Frontal cortex (tissue), 4 donors: ENCODE measurements around the gene ATG4C. TPM values are rescaled to one million over a fixed set of nuclear protein-coding genes. Genes with fewer than 3 reads are reported as not detected.
"Not testable (repeated sequence)": the region's sequence is repeated elsewhere in the genome, so short reads cannot be mapped to it uniquely, and the experiment has no call there.

Experiments
- DNase-seq, 2 donors: peaks; one replicate each; pipeline ENCODE4 v3.0.0; 2012; ENCODE audit warnings: low spot score in 2 of 2
- FAIRE-seq: peaks from 2 replicates; lab custom pipeline; 2012; peaks lifted over from hg19 to GRCh38; lab: Jason Lieb, UNC
- total RNA-seq: library from RNA; depleted of rRNA; stranded (reverse); fragments of >200 nt; gene quantifications from one replicate; pipeline ENCODE4 v1.2.3, GENCODE V29; 2014
- donor health status: control.
- donor health status: control.
- donor health status: control.

Gene ATG4C
- total RNA-seq, 1 donor from 2014 or later, result 34.2 TPM

GRCh38 chr1:62772607-62773295, 11.2 kb upstream of the ATG4C start:
- FAIRE-seq, result no peak

GRCh38 chr1:62774006-62774405, 9.9 kb upstream of the ATG4C start:
- FAIRE-seq (no peak), DNase-seq (no peak)

More at GRCh38 chr1:62772607-62773295, 11.2 kb upstream of the ATG4C start:
- DNase-seq, result no peak

- DNase-seq (no peak), FAIRE-seq (no peak)
Observed at GRCh38 chr1:62774971-62775595, 8.8 kb upstream of the ATG4C start.

GRCh38 chr1:62778208-62778607, 5.7 kb upstream of the ATG4C start:
- FAIRE-seq (no peak), DNase-seq (no peak)

GRCh38 chr1:62781841-62782543, 1.9 kb upstream of the ATG4C start:
- DNase-seq, result no peak
- FAIRE-seq, result no peak

- not testable (repeated sequence) for FAIRE-seq, DNase-seq
Observed at GRCh38 chr1:62782544-62783212, 1.3 kb upstream of the ATG4C start.

- FAIRE-seq (no peak), DNase-seq (peak in 1 of 2 donors; percentile 19)
Observed at GRCh38 chr1:62784509-62785365, 805 bp downstream of the ATG4C start.

- no peak for DNase-seq
- peak; percentile 99 for FAIRE-seq
Observed at GRCh38 chr1:62790716-62791115, 6.8 kb downstream of the ATG4C start.

- FAIRE-seq, result no peak
Observed at GRCh38 chr1:62794053-62794452, 10.1 kb downstream of the ATG4C start.

GRCh38 chr1:62796221-62796620, 12.3 kb downstream of the ATG4C start:
- DNase-seq (no peak), FAIRE-seq (no peak)

More at GRCh38 chr1:62794053-62794452, 10.1 kb downstream of the ATG4C start:
- no peak for DNase-seq

GRCh38 chr1:62799688-62800087, 15.8 kb downstream of the ATG4C start:
- DNase-seq (no peak), FAIRE-seq (no peak)

- FAIRE-seq, result no peak
- no peak for DNase-seq
Observed at GRCh38 chr1:62800281-62800680, 16.3 kb downstream of the ATG4C start.

- DNase-seq, result no peak
- FAIRE-seq, result no peak
Observed at GRCh38 chr1:62800825-62801306, 16.9 kb downstream of the ATG4C start.

- FAIRE-seq (no peak), DNase-seq (no peak)
Observed at GRCh38 chr1:62809788-62810187, 25.9 kb downstream of the ATG4C start.

GRCh38 chr1:62810420-62811274, 26.7 kb downstream of the ATG4C start:
- no peak for FAIRE-seq

GRCh38 chr1:62823556-62823955, 39.6 kb downstream of the ATG4C start:
- no peak for DNase-seq
- no peak for FAIRE-seq

More at GRCh38 chr1:62810420-62811274, 26.7 kb downstream of the ATG4C start:
- no peak for DNase-seq

- no peak for FAIRE-seq
Observed at GRCh38 chr1:62826901-62827300, 43.0 kb downstream of the ATG4C start.

GRCh38 chr1:62827786-62828185, 43.9 kb downstream of the ATG4C start:
- not testable (repeated sequence) for FAIRE-seq

More at GRCh38 chr1:62826901-62827300, 43.0 kb downstream of the ATG4C start:
- no peak for DNase-seq

More at GRCh38 chr1:62827786-62828185, 43.9 kb downstream of the ATG4C start:
- DNase-seq, result not testable (repeated sequence)
